NB4 (cell line): ENCODE results near the gene MECR.

Experiments used
- MAX ChIP-seq: IDR thresholded peaks from 2 replicates; pipeline ENCODE4 v1.6.1; 2011; ENCODE audit warnings: low read depth, low read length
- POLR2A ChIP-seq: IDR thresholded peaks from 2 replicates; pipeline ENCODE4 v1.6.1; 2011; ENCODE audit warnings: mild to moderate bottlenecking; ENCODE audit not compliant: insufficient read length; ENCODE audit errors: extremely low read depth

- no peak for TF ChIP-seq POLR2A
- TF ChIP-seq MAX, result no peak
Measured at GRCh38 chr1:29232387-29232786, 1.7 kb upstream of the MECR start.
